T follicular helper cell (primary cell): Measurements from ENCODE around the gene COASY.

Source experiments
- DNase-seq: peaks from one replicate; pipeline ENCODE4 v3.0.0-alpha.2; 2020; ENCODE audit warnings: low read depth
- total RNA-seq, 2 experiments: gene quantifications; one replicate each; lab custom pipeline; 2026; lab: John Stamatoyannopoulos, UW

COASY gene
- 46.4 to 47.7 reads per million in 2 experiments for total RNA-seq

GRCh38 chr17:42561897-42562387 is at the start of gene COASY:
Gene COASY, plus strand, starts transcription at chr17:42562148. Its CDS starts 475 bp downstream, at chr17:42562623.
- peak; percentile 86 for DNase-seq

- no peak for DNase-seq
These were observed 49.7 kb upstream of the COASY start for GRCh38 chr17:42512246-42512645.

- DNase-seq, result no peak
These were observed 49.2 kb upstream of the COASY start for GRCh38 chr17:42512733-42513251.

GRCh38 chr17:42513686-42514085 is 48.3 kb upstream of the COASY start:
- DNase-seq, result no peak

GRCh38 chr17:42514279-42514678 is 47.7 kb upstream of the COASY start:
- DNase-seq, result no peak

- DNase-seq, result no peak
These were observed 47.1 kb upstream of the COASY start for GRCh38 chr17:42514867-42515266.

- peak; percentile 73 for DNase-seq
These were observed 44.4 kb upstream of the COASY start for GRCh38 chr17:42517516-42517915.

- no peak for DNase-seq
These were observed 43.7 kb upstream of the COASY start for GRCh38 chr17:42518046-42518754.

GRCh38 chr17:42518755-42519545 is 43.0 kb upstream of the COASY start:
- DNase-seq, result no peak

- no peak for DNase-seq
These were observed 42.1 kb upstream of the COASY start for GRCh38 chr17:42519546-42520491.

GRCh38 chr17:42520540-42520951 is 41.4 kb upstream of the COASY start:
- no peak for DNase-seq

GRCh38 chr17:42521036-42521435 is 40.9 kb upstream of the COASY start:
- DNase-seq, result no peak

GRCh38 chr17:42521666-42522262 is 40.2 kb upstream of the COASY start:
- DNase-seq, result no peak

- DNase-seq, result no peak
These were observed 39.6 kb upstream of the COASY start for GRCh38 chr17:42522263-42522790.

GRCh38 chr17:42522798-42523278 is 39.1 kb upstream of the COASY start:
- DNase-seq, result no peak

GRCh38 chr17:42525221-42525620 is 36.7 kb upstream of the COASY start:
- DNase-seq, result no peak

- no peak for DNase-seq
These were observed 35.9 kb upstream of the COASY start for GRCh38 chr17:42526031-42526444.

- DNase-seq, result no peak
These were observed 34.0 kb upstream of the COASY start for GRCh38 chr17:42527932-42528331.

- no peak for DNase-seq
These were observed 32.9 kb upstream of the COASY start for GRCh38 chr17:42529061-42529460.

- no peak for DNase-seq
These were observed 30.9 kb upstream of the COASY start for GRCh38 chr17:42530952-42531454.
